Peyer's patch (tissue), 4 donors: Measurements from ENCODE around the gene NFYB.

Experiments used
- CTCF ChIP-seq, 6 experiments: fragments of 450-650 bp in 4 of 6; fragments of 200-600 bp in 2 of 6; sonication (generic) in 1 of 6; IDR thresholded peaks; one replicate each; pipeline ENCODE4 v1.5.1; 2017 to 2019; ENCODE audit warnings: antibody characterized with exemption in 6 of 6, mild to moderate bottlenecking in 3 of 6, moderate library complexity in 1 of 6
- POLR2A ChIP-seq, 2 donors: fragments of 450-650 bp; IDR thresholded peaks; one replicate each; pipeline ENCODE4 v1.5.1; 2017; ENCODE audit warnings: antibody characterized with exemption in 2 of 2, mild to moderate bottlenecking in 2 of 2, moderate library complexity in 2 of 2

GRCh38 chr12:104187446-104188155, 49.6 kb upstream of the NFYB start:
- TF ChIP-seq CTCF (IDR thresholded peaks at IDR 0.05) (no peak), POLR2A (IDR thresholded peaks at IDR 0.05) (no peak)
